HepG2 (cell line): ENCODE measurements around the gene AIF1. TPM values are rescaled to one million over a fixed set of nuclear protein-coding genes. Genes with fewer than 3 reads are reported as not detected.

Source experiments
- ATF1 ChIP-seq: IDR thresholded peaks from 2 replicates; pipeline ENCODE4 v1.6.1; 2016; ENCODE audit warnings: mild to moderate bottlenecking, control low read depth
- BORCS8-MEF2B ChIP-seq: sonication (generic); formaldehyde crosslinking; IDR thresholded peaks from 2 replicates; pipeline ENCODE4 v1.8.0; 2022; ENCODE audit warnings: mild to moderate bottlenecking, missing genetic modification reagents
- BRD4 ChIP-seq: sonication (generic); formaldehyde crosslinking; IDR thresholded peaks from 2 replicates; pipeline ENCODE4 v1.4.0; 2020; ENCODE audit warnings: missing genetic modification reagents
- CBX2 ChIP-seq, 2 experiments: fragments of 200-600 bp in 1 of 2; sonication (generic); formaldehyde crosslinking in 1 of 2; IDR thresholded peaks; 2 replicates each; pipeline versions ENCODE4 v1.7.0 to v1.8.1; 2018 to 2022; ENCODE audit warnings: low read depth in 2 of 2, low read length in 1 of 2, mild to moderate bottlenecking in 1 of 2, missing genetic modification reagents in 1 of 2
- HNF4A ChIP-seq: sonication (generic); formaldehyde crosslinking; IDR thresholded peaks from 2 replicates; pipeline ENCODE4 v1.4.0; 2020; ENCODE audit warnings: missing genetic modification reagents
- HNRNPK ChIP-seq: fragments of 200-400 bp; formaldehyde crosslinking; IDR thresholded peaks from 2 replicates; pipeline ENCODE4 v1.6.1; 2018; ENCODE audit warnings: low read length, low read depth, moderate library complexity, mild to moderate bottlenecking; ENCODE audit not compliant: poor library complexity, severe bottlenecking
- HNRNPL ChIP-seq: fragments of 200-400 bp; formaldehyde crosslinking; IDR thresholded peaks from 2 replicates; pipeline ENCODE4 v1.6.1; 2017; ENCODE audit warnings: mild to moderate bottlenecking, low read depth, low read length
- HOXA5 ChIP-seq: sonication (generic); formaldehyde crosslinking; IDR thresholded peaks from 2 replicates; pipeline ENCODE4 v1.4.0; 2020; ENCODE audit warnings: missing genetic modification reagents
- JDP2 ChIP-seq: sonication (generic); formaldehyde crosslinking; IDR thresholded peaks from 2 replicates; pipeline ENCODE4 v1.8.1; 2022; ENCODE audit warnings: missing genetic modification reagents, borderline replicate concordance
- KLF12 ChIP-seq: sonication (generic); formaldehyde crosslinking; IDR thresholded peaks from 2 replicates; pipeline ENCODE4 v1.4.0; 2020; ENCODE audit warnings: missing genetic modification reagents, borderline replicate concordance
- KLF13 ChIP-seq: sonication (generic); formaldehyde crosslinking; IDR thresholded peaks from 2 replicates; pipeline ENCODE4 v1.4.0; 2020; ENCODE audit warnings: mild to moderate bottlenecking, missing genetic modification reagents
- MBD4 ChIP-seq: IDR thresholded peaks from 2 replicates; pipeline ENCODE4 v1.6.1; 2012; ENCODE audit warnings: low read length, inconsistent platforms, borderline replicate concordance
- MYNN ChIP-seq: sonication (generic); formaldehyde crosslinking; IDR thresholded peaks from 2 replicates; pipeline ENCODE4 v1.4.0; 2020; ENCODE audit warnings: mild to moderate bottlenecking, low read depth, missing genetic modification reagents
- NFE2L2 ChIP-seq: fragments of 150-350 bp; IDR thresholded peaks from 2 replicates; pipeline ENCODE4 v1.6.1; 2014; ENCODE audit warnings: low read length
- PHF5A ChIP-seq: IDR thresholded peaks from one replicate; pipeline ENCODE4 v1.6.1; 2018; ENCODE audit warnings: low read depth, missing genetic modification reagents; ENCODE audit not compliant: unreplicated experiment
- RFXAP ChIP-seq: sonication (generic); formaldehyde crosslinking; IDR thresholded peaks from 2 replicates; pipeline ENCODE4 v1.4.0; 2020; ENCODE audit warnings: missing genetic modification reagents, borderline replicate concordance
- RNF219 ChIP-seq: sonication (generic); formaldehyde crosslinking; IDR thresholded peaks from 2 replicates; pipeline ENCODE4 v1.5.0; 2020; ENCODE audit warnings: mild to moderate bottlenecking, missing genetic modification reagents
- ZBTB26 ChIP-seq: IDR thresholded peaks from 2 replicates; pipeline ENCODE4 v1.6.1; 2016; ENCODE audit warnings: missing compliant biosample characterization, missing genetic modification reagents, borderline replicate concordance
- ZFP36L2 ChIP-seq: sonication (generic); formaldehyde crosslinking; IDR thresholded peaks from 2 replicates; pipeline ENCODE4 v1.4.0; 2020; ENCODE audit warnings: missing genetic modification reagents
- ZNF333 ChIP-seq: sonication (generic); formaldehyde crosslinking; IDR thresholded peaks from 2 replicates; pipeline ENCODE4 v1.4.0; 2020; ENCODE audit warnings: mild to moderate bottlenecking, missing genetic modification reagents, borderline replicate concordance
- ZNF550 ChIP-seq: sonication (generic); formaldehyde crosslinking; IDR thresholded peaks from 2 replicates; pipeline ENCODE4 v1.4.0; 2020; ENCODE audit warnings: mild to moderate bottlenecking, missing genetic modification reagents, borderline replicate concordance
- ZNF878 ChIP-seq: sonication (generic); formaldehyde crosslinking; IDR thresholded peaks from 2 replicates; pipeline ENCODE4 v1.8.1; 2023; ENCODE audit warnings: mild to moderate bottlenecking, missing genetic modification reagents, moderate library complexity
- polyA plus RNA-seq, 8 experiments: library from polyadenylated mRNA; depleted of rRNA in 3 of 8; stranded (reverse) in 7 of 8; unstranded in 1 of 8; fragments of >200 nt; fragmentation: Illumina TruSeq in 4 of 8; extraction: Trizol in 4 of 8; gene quantifications; 2 replicates each; pipeline versions ENCODE4 v1.2.1 to v1.2.3, GENCODE V29; 2011 to 2016; ENCODE audit warnings: low read depth in 4 of 8, missing spikeins in 1 of 8, mixed read lengths in 1 of 8; ENCODE audit not compliant: insufficient read depth in 1 of 8
- total RNA-seq, 5 experiments: library from RNA; depleted of rRNA; stranded (reverse); fragments of >200 nt; fragmentation: Illumina TruSeq; extraction: Trizol; gene quantifications; 2 replicates each; pipeline ENCODE4 v1.2.3, GENCODE V29; 2016; ENCODE audit warnings: low read depth in 1 of 5
- TF ChIP-seq, protein P1 (sequence below): sonication (generic); formaldehyde crosslinking; IDR thresholded peaks from 2 replicates; pipeline ENCODE4 v1.4.0; 2020; ENCODE audit warnings: missing genetic modification reagents

Gene AIF1
- total and polyA plus RNA-seq, 2 of the 13 experiments (the other 11 are each of a cell fraction or from before 2014, with no cell fraction given): 1.5 TPM; not detected in 1

GRCh38 chr6:31580807-31581433, 34.1 kb upstream of the AIF1 start (continued):
- TF ChIP-seq CBX2 (IDR thresholded peaks at IDR 0.05; ENCODE audit: low read depth, low read length) (no peak), CBX2 (CRISPR knock-in tag; IDR thresholded peaks at IDR 0.05; ENCODE audit: low read depth) (peak; percentile 25; the same call in 1 of the 2 replicates), BORCS8-MEF2B (CRISPR knock-in tag) (peak; percentile 80), ZNF333 (CRISPR knock-in tag) (0 out of 2 replicates have a peak, but pooled peaks have one; percentile 78), ZNF550 (CRISPR knock-in tag) (peak; percentile 82; the same call in 1 of the 2 replicates), KLF13 (CRISPR knock-in tag) (peak; percentile 91; the same call in 1 of the 2 replicates), KLF12 (CRISPR knock-in tag) (peak; percentile 54; the same call in 1 of the 2 replicates), PHF5A (CRISPR knock-in tag) (no peak), MYNN (CRISPR knock-in tag) (no peak), ZNF878 (CRISPR knock-in tag) (no peak), ZFP36L2 (no peak), HNRNPL (0 out of 2 replicates have a peak, but pooled peaks have one; percentile 44), RFXAP (CRISPR knock-in tag) (0 out of 2 replicates have a peak, but pooled peaks have one; percentile 19), NFE2L2 (no peak), BRD4 (CRISPR knock-in tag) (peak; percentile 47; the same call in 1 of the 2 replicates), HNF4A (CRISPR knock-in tag) (no peak; the same call in 1 of the 2 replicates), ATF1 (no peak), RNF219 (CRISPR knock-in tag) (no peak), HOXA5 (CRISPR knock-in tag) (peak; percentile 66; the same call in 1 of the 2 replicates), ZBTB26 (CRISPR knock-in tag) (0 out of 2 replicates have a peak, but pooled peaks have one; percentile 63), MBD4 (no peak), HNRNPK (peak; percentile 38), JDP2 (CRISPR knock-in tag) (no peak)
- TF ChIP-seq, protein P1, sequence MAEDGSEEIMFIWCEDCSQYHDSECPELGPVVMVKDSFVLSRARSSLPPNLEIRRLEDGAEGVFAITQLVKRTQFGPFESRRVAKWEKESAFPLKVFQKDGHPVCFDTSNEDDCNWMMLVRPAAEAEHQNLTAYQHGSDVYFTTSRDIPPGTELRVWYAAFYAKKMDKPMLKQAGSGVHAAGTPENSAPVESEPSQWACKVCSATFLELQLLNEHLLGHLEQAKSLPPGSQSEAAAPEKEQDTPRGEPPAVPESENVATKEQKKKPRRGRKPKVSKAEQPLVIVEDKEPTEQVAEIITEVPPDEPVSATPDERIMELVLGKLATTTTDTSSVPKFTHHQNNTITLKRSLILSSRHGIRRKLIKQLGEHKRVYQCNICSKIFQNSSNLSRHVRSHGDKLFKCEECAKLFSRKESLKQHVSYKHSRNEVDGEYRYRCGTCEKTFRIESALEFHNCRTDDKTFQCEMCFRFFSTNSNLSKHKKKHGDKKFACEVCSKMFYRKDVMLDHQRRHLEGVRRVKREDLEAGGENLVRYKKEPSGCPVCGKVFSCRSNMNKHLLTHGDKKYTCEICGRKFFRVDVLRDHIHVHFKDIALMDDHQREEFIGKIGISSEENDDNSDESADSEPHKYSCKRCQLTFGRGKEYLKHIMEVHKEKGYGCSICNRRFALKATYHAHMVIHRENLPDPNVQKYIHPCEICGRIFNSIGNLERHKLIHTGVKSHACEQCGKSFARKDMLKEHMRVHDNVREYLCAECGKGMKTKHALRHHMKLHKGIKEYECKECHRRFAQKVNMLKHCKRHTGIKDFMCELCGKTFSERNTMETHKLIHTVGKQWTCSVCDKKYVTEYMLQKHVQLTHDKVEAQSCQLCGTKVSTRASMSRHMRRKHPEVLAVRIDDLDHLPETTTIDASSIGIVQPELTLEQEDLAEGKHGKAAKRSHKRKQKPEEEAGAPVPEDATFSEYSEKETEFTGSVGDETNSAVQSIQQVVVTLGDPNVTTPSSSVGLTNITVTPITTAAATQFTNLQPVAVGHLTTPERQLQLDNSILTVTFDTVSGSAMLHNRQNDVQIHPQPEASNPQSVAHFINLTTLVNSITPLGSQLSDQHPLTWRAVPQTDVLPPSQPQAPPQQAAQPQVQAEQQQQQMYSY: peak; percentile 24; the same call in 1 of the 2 replicates
